H1 (cell line): ENCODE results near the gene PPP2R2B.

Source experiments
- ATF3 ChIP-seq: IDR thresholded peaks from 2 replicates; pipeline ENCODE4 v1.6.1; 2011; ENCODE audit warnings: low read depth, mild to moderate bottlenecking, low read length; ENCODE audit not compliant: insufficient read depth
- EP300 ChIP-seq, 2 experiments: IDR thresholded peaks; 1 replicate in 1 of 2; 2 replicates in 1 of 2; pipeline ENCODE4 v1.6.1; 2011 to 2012; ENCODE audit warnings: low read depth in 2 of 2, low read length in 2 of 2, mild to moderate bottlenecking in 2 of 2, borderline replicate concordance in 1 of 2, inconsistent platforms in 1 of 2, moderate library complexity in 1 of 2
- POLR2A ChIP-seq, 2 experiments: IDR thresholded peaks; 1 replicate in 1 of 2; 2 replicates in 1 of 2; pipeline ENCODE4 v1.6.1; 2011; ENCODE audit warnings: low read depth in 2 of 2, low read length in 2 of 2, mild to moderate bottlenecking in 2 of 2; ENCODE audit errors: control extremely low read depth in 1 of 2
- TAF1 ChIP-seq: IDR thresholded peaks from 2 replicates; pipeline ENCODE4 v1.6.1; 2011; ENCODE audit warnings: mild to moderate bottlenecking, low read depth, low read length
- TBP ChIP-seq: IDR thresholded peaks from 2 replicates; pipeline ENCODE4 v1.6.1; 2011; ENCODE audit warnings: low read depth, low read length, improper control_type of control experiment
- TEAD4 ChIP-seq: IDR thresholded peaks from 2 replicates; pipeline ENCODE4 v1.6.1; 2012; ENCODE audit warnings: low read depth, low read length, inconsistent platforms, mixed read lengths
- ZNF274 ChIP-seq: IDR thresholded peaks from 2 replicates; pipeline ENCODE4 v1.7.0; 2012; ENCODE audit warnings: low read length, borderline replicate concordance; ENCODE audit errors: extremely low read depth

GRCh38 chr5:146894753-146895521 is 16.4 kb upstream of the PPP2R2B start:
- TF ChIP-seq EP300 (IDR thresholded peaks at IDR 0.05; ENCODE audit: borderline replicate concordance in 1 of 2, low read depth in 2 of 2, low read length in 2 of 2) (no peak), TEAD4 (no peak), ATF3 (no peak), TBP (no peak), ZNF274 (no peak), TAF1 (no peak), POLR2A (IDR thresholded peaks at IDR 0.05; ENCODE audit: control extremely low read depth in 1 of 2, low read depth in 2 of 2, low read length in 2 of 2) (no peak)
